Right ventricle myocardium superior (tissue), 1 donor: ENCODE results near the gene WRAP73. TPM values are rescaled to one million over a fixed set of nuclear protein-coding genes. Genes with fewer than 3 reads are reported as not detected.

ENCODE experiments used
- ATAC-seq: fragments of 200-7000 bp; cut with Tn5 transposase; one replicate; pipeline ENCODE4 v1.9.1; 2020; ENCODE audit warnings: mild to moderate bottlenecking; ENCODE audit not compliant: poor library complexity
- DNase-seq: peaks from one replicate; pipeline ENCODE4 v3.0.0-alpha.2; 2020
- intact Hi-C: fragments of 100-400 bp; cut with DNase I; formaldehyde crosslinking; loops from one replicate; pipeline ENCODE4 v1.11.2; 2022
- long read RNA-seq: library from polyadenylated mRNA; unstranded; transcript quantifications from one replicate; pipeline ENCODE4 v2.0.0, GENCODE V29; 2021
- total RNA-seq: library from RNA; stranded (reverse); fragmentation: NEBNext Ultra II Directional; extraction: Animal tissue kit (Norgen Biotek cat#: 25700); gene quantifications from one replicate; pipeline ENCODE4 v1.2.1, GENCODE V29; 2021
- donor health status: DM: no; HTN: yes; CAD: no; lungs with severe emphysema.

WRAP73 gene
- total RNA-seq = 10.0 TPM
- long read RNA-seq, transcript WRAP73-201 (12 exons, 1,665 nt) = major isoform, 39 of 61 reads
- long read RNA-seq, partial matches to known transcripts = 8 of 61 reads
- long read RNA-seq, other reads (novel, unspliced or antisense) = 11 of 61 reads

DNA sequence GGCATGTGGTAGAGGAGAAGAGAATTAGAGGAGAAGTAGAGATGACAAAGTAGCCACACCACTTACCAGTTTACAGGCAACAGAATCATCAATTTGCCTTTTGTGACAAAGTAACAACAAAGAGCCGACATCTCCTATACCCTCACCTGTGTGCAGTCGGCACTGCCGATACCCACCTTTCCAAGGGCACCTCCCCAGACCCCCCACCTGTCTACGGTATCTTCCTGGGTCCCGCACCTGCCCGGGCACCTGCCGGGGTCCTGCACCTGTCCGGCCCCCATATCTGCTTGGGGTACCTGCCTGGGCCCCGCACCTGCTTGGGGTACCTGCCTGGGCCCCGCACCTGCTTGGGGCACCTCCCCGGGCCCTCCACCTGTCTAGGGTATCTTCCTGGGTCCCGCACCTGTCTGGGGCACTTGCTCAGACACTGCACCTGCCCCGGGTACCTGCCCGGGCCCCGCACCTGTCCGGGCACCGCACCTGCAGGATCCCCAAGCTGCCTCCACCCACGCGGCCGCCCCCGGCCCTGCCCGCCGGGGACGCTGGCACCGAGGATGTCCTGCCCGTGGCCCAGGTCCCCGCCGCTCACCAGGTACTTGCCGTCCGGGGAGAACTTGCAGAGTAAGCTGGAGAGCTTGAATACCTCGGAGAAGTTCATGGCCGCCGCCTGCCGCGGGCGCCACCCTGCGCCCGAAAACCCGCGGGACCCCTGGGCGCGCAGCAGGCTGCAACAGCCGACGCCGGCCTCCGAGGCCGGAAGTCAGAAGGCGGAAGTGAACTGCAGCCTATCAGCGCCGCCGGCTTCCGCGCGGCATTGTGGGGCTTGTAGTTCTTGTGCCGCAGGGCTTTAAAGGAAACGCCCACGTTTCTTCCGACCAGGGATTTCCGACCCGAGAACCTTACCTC, at the start of gene WRAP73:
WRAP73 (minus strand) TSS at position 762 of the 906 bp plus-strand sequence; CDS start at position 658, 104 bp downstream.
- peak; percentile 96 for DNase-seq
- peak; percentile 97 for ATAC-seq
- intact Hi-C loops = no loop called here

DNA sequence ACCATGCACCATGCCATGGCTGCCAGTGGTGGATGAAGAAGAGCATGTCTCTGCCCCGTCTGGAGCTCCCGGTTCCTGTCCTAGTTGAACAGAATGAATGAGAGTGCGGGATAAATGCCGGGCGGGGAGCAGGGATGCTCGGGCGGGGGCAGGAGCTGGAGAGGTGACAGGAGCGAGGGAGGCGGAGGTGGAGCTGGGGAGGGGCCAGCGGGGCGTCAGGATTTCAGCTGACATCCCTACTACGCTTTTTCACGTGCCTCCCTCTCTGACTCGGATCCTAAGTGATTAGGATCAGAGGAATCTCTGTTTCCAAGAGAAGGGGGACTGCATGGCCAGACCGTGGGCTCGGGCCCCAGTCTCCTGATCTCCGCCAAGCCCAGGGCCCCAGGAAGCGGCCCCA, 49.7 kb upstream of the WRAP73 start:
- no peak for ATAC-seq

GRCh38 chr1:3698660-3699408, 48.9 kb upstream of the WRAP73 start:
- DNase-seq (no peak), ATAC-seq (no peak)
- intact Hi-C loops = no loop called here

More for the DNA sequence above, 49.7 kb upstream of the WRAP73 start:
- intact Hi-C loops = no loop called here
- no peak for DNase-seq

- DNase-seq (no peak), ATAC-seq (no peak)
- intact Hi-C loops = no loop called here
Observed at GRCh38 chr1:3697810-3698209, 47.9 kb upstream of the WRAP73 start.

GRCh38 chr1:3697104-3697503, 47.2 kb upstream of the WRAP73 start:
- no peak for ATAC-seq
- intact Hi-C loops = no loop called here
- DNase-seq = no peak

DNA sequence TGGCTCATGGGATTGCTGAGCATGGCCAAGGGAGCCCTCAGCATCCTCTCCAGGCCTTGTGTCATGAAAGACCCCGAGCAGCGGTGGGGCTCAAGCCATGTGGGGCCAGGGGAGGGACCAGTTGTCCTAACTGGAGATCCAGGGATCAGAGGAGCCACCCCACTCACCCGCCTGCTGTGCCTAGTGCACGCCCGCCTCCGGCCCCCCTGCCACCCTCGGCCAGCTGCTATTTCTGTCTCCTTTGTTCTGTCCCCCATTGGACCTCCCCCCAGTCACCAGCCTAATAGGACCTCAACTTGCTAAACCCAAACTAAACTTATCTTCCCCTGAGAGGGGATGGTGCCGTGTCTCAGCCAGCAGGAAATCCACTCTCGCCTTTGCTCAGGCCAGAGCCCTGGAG, 46.8 kb upstream of the WRAP73 start:
- intact Hi-C loops = no loop called here
- DNase-seq (no peak), ATAC-seq (no peak)

DNA sequence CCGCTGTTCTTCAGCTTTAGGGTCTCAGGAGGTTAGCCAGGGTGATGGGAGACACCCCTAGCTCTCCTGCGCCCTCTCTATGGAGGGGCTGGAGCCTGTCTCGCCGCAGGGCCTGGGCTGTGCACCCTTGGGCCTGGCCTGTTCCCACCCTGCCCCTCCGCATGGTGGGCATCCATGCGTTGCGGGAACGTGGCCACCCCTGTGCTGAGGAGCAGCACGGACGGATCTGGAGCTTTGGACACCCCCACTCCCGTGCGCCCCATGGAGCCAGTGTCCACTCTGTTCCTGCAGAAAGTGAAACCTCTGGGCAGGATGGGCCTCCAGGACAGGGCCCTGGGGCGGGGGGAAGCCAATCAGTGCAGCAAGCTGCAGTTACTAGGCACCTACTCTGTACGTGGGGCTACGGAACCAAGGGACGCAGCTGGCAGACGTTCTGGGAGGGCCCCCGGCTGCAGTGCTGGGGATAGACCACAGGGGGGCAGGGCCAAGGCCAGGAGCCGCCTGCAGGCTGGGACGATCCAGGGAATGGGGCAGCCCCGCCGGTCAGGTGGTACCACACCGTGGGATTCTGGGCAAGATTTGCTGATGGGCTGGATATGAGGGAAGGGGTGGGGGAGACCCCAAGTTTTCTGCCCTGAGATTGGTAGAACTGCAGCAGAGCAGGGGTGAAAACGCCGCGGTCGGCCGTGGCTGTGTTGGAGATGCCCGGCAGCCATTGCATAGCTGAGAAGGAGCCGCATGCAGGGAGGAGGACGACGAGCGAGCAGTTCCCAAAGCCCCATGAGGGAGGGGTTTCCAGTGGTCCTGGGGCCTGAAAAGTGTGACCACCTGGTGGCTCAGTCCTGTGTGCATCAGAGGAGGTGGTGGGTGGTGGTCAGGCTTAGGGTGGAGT, 45.7 kb upstream of the WRAP73 start:
- ATAC-seq (peak; percentile 91), DNase-seq (peak; percentile 69)
- intact Hi-C loops = no loop called here

GRCh38 chr1:3693321-3693720, 43.4 kb upstream of the WRAP73 start:
- ATAC-seq = no peak
- intact Hi-C loops = no loop called here
- DNase-seq = no peak

DNA sequence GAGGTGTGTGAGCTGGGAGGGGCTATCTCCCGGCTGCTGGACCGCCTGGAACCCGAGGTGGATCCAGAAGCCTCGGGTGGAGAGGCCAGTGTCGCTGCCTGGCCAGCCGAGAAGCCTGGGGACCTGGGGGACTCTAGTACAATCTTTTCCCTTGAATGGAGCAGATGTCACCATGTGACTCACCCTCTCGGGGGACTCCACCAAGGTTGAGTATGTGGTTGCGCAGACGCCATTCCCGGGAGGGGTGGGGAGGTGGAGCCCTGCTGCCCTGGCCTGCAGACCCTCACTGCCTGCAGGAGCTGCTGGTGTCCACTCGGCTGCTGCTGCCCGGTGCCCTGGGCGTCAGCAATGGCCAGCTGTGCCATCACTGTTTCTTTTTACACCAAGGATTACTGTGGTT, 42.7 kb upstream of the WRAP73 start:
- ATAC-seq (no peak), DNase-seq (no peak)
- intact Hi-C loops = no loop called here

DNA sequence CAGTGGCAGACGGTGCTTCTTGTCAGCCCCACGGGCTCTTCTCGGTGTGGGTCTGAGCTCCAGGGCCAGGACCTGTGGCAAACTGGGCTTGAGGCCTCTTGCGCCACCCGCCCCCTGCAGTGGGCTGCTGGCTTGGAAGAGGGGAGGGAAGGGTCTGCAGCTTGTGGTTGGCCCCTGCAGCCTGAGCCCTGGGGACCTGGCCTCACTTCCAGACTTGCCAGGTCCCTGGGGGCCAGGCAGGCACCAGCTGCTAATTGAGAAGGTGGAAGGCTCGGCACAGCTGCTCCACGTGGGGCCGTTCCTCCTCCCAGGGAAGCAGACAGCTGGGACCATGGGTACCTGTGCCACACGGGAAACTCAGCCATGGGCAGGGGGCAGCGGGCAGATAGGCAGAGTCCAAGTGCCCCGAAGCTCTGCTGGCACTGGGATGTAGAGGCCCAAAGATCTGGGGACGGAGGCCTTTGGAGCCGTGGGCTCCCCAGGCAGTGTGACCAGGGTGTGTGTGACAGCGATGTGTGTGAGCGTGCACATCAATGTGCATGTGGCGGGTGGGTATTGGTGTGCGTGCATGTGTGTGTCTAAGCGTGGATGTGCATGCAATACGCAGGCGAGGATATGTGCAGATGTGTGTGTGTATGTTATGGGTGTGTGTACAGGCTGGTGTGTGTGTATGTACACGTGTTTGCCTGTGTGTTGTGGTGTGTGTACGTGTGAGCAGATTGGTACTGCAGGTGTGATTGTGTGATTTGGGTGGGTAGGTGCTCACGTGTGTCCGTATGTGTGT, 41.7 kb upstream of the WRAP73 start:
- intact Hi-C loops = no loop called here
- ATAC-seq (no peak), DNase-seq (no peak)

DNA sequence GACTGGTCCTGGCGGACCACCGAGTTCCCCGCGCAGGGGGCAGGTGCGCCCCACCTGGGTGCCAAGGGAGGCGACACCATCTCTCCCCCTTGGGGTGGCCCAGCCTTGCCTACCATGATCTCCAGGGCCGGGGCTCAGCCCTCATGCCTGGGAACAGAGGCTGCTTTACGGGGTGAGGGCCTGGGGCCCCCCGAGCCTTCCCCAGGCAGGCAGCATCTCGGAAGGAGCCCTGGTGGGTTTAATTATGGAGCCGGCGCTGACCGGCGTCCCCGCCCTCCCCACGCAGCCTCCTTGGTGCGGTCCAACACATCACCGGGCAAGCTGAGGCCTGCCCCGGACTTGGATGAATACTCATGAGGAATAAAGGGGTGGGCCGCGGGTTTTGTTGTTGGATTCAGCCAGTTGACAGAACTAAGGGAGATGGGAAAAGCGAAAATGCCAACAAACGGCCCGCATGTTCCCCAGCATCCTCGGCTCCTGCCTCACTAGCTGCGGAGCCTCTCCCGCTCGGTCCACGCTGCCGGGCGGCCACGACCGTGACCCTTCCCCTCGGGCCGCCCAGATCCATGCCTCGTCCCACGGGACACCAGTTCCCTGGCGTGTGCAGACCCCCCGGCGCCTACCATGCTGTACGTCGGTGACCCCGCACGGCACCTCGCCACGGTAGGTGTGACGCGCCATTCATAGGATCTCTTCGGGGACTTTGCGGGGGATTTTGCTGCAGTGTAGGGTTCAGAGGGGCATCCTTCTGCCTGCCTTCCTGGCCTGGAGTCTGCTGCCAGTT, 40.6 kb upstream of the WRAP73 start:
- intact Hi-C loops = no loop called here
- ATAC-seq (no peak), DNase-seq (no peak)

GRCh38 chr1:3689138-3689750, 39.3 kb upstream of the WRAP73 start:
- intact Hi-C loops = no loop called here
- DNase-seq (no peak), ATAC-seq (no peak)

DNA sequence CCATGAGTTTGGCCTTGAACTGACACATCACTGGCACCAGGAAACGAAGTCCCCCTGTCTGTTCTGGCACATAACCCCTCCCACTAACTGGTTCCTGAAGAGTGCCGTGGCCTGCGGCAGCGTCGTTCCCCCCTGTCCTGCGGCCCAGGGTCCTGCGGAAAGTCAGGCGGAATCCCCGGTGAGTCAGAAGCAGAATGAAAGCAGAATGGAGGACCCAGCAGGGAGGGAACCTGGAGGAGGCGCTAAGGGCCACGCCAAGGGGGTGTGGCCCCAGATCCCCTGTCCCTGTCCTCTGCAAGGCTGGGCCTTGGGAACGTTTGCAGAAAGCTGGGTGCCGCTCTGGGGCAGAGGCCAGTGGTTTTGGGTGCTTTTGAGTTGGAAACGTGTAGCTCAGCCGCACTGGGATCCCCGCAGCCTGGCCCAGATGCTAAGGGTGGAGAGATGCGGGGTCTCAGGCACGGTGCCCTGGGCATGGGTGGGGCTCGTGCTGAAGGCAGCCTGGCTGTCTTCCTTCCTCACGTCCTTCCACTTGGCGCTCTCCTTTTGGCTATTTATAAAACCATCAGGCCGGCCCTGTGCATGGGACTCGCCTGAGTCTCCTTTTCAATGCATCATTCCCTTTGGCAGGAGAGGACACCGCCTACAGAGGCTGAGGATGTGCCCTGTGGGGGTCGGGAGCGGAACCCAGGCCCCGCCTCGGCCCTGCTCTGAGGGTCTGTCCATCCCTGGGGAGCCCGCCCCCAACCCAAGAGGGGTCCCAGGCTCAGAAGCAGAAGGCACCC, 38.6 kb upstream of the WRAP73 start:
- DNase-seq (no peak), ATAC-seq (no peak)
- intact Hi-C loops = no loop called here

- ATAC-seq (no peak), DNase-seq (no peak)
- intact Hi-C loops = no loop called here
Observed at GRCh38 chr1:3687504-3687903, 37.6 kb upstream of the WRAP73 start.

DNA sequence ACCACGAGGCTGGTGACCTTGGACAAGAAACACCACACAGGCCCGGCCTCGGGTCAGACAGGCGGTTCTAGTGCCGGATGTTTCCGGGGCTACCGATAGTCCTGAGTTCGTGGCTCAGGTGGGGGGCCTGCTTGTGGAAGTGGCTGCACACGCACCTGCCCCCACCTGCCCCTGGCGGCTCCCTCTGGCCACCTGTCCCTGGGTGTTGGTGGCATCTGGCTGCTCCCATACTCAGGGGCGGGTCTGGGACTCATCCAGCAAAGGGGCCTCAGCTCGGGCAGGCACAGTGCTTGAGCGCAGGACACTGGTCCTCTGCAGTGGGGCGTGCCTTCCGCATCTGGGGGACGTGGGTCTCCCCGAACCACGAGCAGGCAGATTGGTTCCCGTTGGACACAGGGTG, 36.0 kb upstream of the WRAP73 start:
- intact Hi-C loops = no loop called here
- ATAC-seq (no peak), DNase-seq (no peak)

DNA sequence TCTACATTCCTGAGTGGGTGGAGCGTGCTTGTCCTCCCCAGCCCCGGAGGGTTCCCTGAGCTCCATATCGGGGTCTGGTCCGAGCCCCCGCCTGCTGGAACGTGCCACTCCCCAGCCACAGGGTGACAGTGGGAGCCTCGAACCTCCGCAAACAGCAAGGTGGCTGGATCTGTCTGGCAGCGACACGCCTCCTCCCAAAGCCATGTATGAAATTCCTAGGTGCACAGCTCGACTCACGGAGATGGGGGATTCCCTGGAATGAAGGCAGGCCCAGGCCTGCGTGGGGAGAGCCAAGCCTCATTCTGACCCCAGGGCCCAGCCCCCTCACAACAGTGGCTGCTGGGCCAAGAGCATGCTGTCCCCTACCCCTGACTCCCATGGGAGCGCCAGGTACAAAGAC, 35.3 kb upstream of the WRAP73 start:
- intact Hi-C loops = no loop called here
- no peak for ATAC-seq
- no peak for DNase-seq
